GM21381 (cell line): Measurements from ENCODE around the gene ARID4B.
"Not testable (repeated sequence)": the region's sequence is repeated elsewhere in the genome, so short reads cannot be mapped to it uniquely, and the experiment has no call there.

Source experiments
- ATAC-seq: cut with Tn5 transposase; IDR thresholded peaks from one replicate; pipeline ENCODE4 v1.9.1; 2021; ENCODE audit warnings: mild to moderate bottlenecking, moderate library complexity; ENCODE audit not compliant: unreplicated experiment

The ARID4B gene

GRCh38 chr1:235238558-235238957 is 89.4 kb downstream of the ARID4B start:
- no peak for ATAC-seq

- ATAC-seq = no peak
Measured at GRCh38 chr1:235236128-235236527, 91.9 kb downstream of the ARID4B start.

- ATAC-seq = no peak
Measured at GRCh38 chr1:235229868-235230267, 98.1 kb downstream of the ARID4B start.

GRCh38 chr1:235227414-235227813 is 100.6 kb downstream of the ARID4B start:
- ATAC-seq = no peak

GRCh38 chr1:235226933-235227332 is 101.0 kb downstream of the ARID4B start:
- ATAC-seq = no peak

- ATAC-seq = no peak
Measured at GRCh38 chr1:235225299-235225698, 102.7 kb downstream of the ARID4B start.

GRCh38 chr1:235221653-235222375 is 106.2 kb downstream of the ARID4B start:
- ATAC-seq = no peak

- no peak for ATAC-seq
Measured at GRCh38 chr1:235215453-235215852, 112.5 kb downstream of the ARID4B start.

GRCh38 chr1:235214962-235215361 is 113.0 kb downstream of the ARID4B start:
- not testable (repeated sequence) for ATAC-seq

GRCh38 chr1:235213752-235214151 is 114.2 kb downstream of the ARID4B start:
- ATAC-seq = no peak

GRCh38 chr1:235211517-235211916 is 116.5 kb downstream of the ARID4B start:
- ATAC-seq = no peak

GRCh38 chr1:235207209-235207565 is 120.8 kb downstream of the ARID4B start:
- no peak for ATAC-seq

- ATAC-seq = no peak
Measured at GRCh38 chr1:235206533-235207208, 121.3 kb downstream of the ARID4B start.

- no peak for ATAC-seq
Measured at GRCh38 chr1:235205687-235206086, 122.3 kb downstream of the ARID4B start.

- no peak for ATAC-seq
Measured at GRCh38 chr1:235203428-235203827, 124.6 kb downstream of the ARID4B start.

GRCh38 chr1:235202447-235202846 is 125.5 kb downstream of the ARID4B start:
- ATAC-seq = not testable (repeated sequence)

- no peak for ATAC-seq
Measured at GRCh38 chr1:235199441-235199840, 128.5 kb downstream of the ARID4B start.

GRCh38 chr1:235190431-235190830 is 137.5 kb downstream of the ARID4B start:
- ATAC-seq = no peak

GRCh38 chr1:235187316-235187715 is 140.7 kb downstream of the ARID4B start:
- ATAC-seq = no peak

- ATAC-seq = no peak
Measured at GRCh38 chr1:235181561-235182245, 146.3 kb downstream of the ARID4B start.

- no peak for ATAC-seq
Measured at GRCh38 chr1:235180916-235181460, 147.0 kb downstream of the ARID4B start.

- ATAC-seq = no peak
Measured at GRCh38 chr1:235176486-235176885, 151.5 kb downstream of the ARID4B start.
